Astrocyte (in vitro differentiated cells and primary cell): ENCODE data around the gene MEGF6. TPM values are rescaled to one million over a fixed set of nuclear protein-coding genes. Genes with fewer than 3 reads are reported as not detected.

Experiments used
- DNase-seq: peaks from one replicate; pipeline ENCODE4 v3.0.0-alpha.2; 2010; ENCODE audit warnings: low read depth
- FAIRE-seq: peaks from 2 replicates; lab custom pipeline; 2011; peaks lifted over from hg19 to GRCh38; lab: Jason Lieb, UNC
- H2AFZ ChIP-seq: 2 replicates; pipeline ENCODE4 v1.6.0; 2012; ENCODE audit warnings: low read depth, low read length, inconsistent platforms
- H3K27ac ChIP-seq: 2 replicates; pipeline ENCODE4 v1.5.1; 2011; ENCODE audit warnings: low read depth, low read length, inconsistent platforms
- H3K27me3 ChIP-seq: 2 replicates; pipeline ENCODE4 v1.6.0; 2011; ENCODE audit warnings: low read length, inconsistent platforms; ENCODE audit not compliant: insufficient read depth
- H3K36me3 ChIP-seq: 2 replicates; pipeline ENCODE4 v1.5.1; 2011; ENCODE audit warnings: low read length, inconsistent platforms; ENCODE audit not compliant: insufficient read depth
- H3K4me1 ChIP-seq: 2 replicates; pipeline ENCODE4 v1.5.1; 2011; ENCODE audit warnings: low read length, inconsistent platforms; ENCODE audit not compliant: insufficient read depth
- H3K4me2 ChIP-seq: 2 replicates; pipeline ENCODE4 v1.6.0; 2012; ENCODE audit warnings: low read length, inconsistent platforms
- H3K4me3 ChIP-seq: 2 replicates; pipeline ENCODE4 v1.5.1; 2011; ENCODE audit warnings: low read depth, mild to moderate bottlenecking, low read length, inconsistent platforms; ENCODE audit not compliant: insufficient read depth
- H3K79me2 ChIP-seq: 2 replicates; pipeline ENCODE4 v1.6.0; 2012; ENCODE audit warnings: mild to moderate bottlenecking, low read length, inconsistent platforms; ENCODE audit not compliant: insufficient read depth
- H3K9ac ChIP-seq: 2 replicates; pipeline ENCODE4 v1.6.0; 2012; ENCODE audit warnings: mild to moderate bottlenecking, low read length, inconsistent platforms
- H3K9me3 ChIP-seq: 2 replicates; pipeline ENCODE4 v1.5.1; 2012; ENCODE audit warnings: low read depth, mild to moderate bottlenecking, low read length, inconsistent platforms; ENCODE audit not compliant: insufficient read depth
- H4K20me1 ChIP-seq: 2 replicates; pipeline ENCODE4 v1.6.0; 2012; ENCODE audit warnings: low read length, inconsistent platforms; ENCODE audit not compliant: insufficient read depth
- H3K27ac Mint-ChIP-seq: one replicate; pipeline ENCODE4 v1.8.0; 2021; ENCODE audit warnings: mild to moderate bottlenecking, mixed read lengths; ENCODE audit not compliant: unreplicated experiment
- H3K27me3 Mint-ChIP-seq: one replicate; pipeline ENCODE4 v1.8.0; 2021; ENCODE audit warnings: low read depth, mixed read lengths; ENCODE audit not compliant: unreplicated experiment
- H3K36me3 Mint-ChIP-seq: one replicate; pipeline ENCODE4 v1.8.0; 2021; ENCODE audit warnings: low read depth, mixed read lengths; ENCODE audit not compliant: unreplicated experiment
- H3K4me1 Mint-ChIP-seq: one replicate; pipeline ENCODE4 v1.8.0; 2021; ENCODE audit warnings: low read depth, mixed read lengths; ENCODE audit not compliant: unreplicated experiment
- H3K4me3 Mint-ChIP-seq: one replicate; pipeline ENCODE4 v1.8.0; 2021; ENCODE audit warnings: mild to moderate bottlenecking, moderate library complexity, mixed read lengths; ENCODE audit not compliant: unreplicated experiment
- H3K9me3 Mint-ChIP-seq: one replicate; pipeline ENCODE4 v1.8.0; 2021; ENCODE audit warnings: mild to moderate bottlenecking, mixed read lengths; ENCODE audit not compliant: unreplicated experiment
- EZH2 ChIP-seq: IDR thresholded peaks from 2 replicates; pipeline ENCODE4 v1.6.1; 2012; ENCODE audit warnings: mild to moderate bottlenecking, low read length, inconsistent platforms; ENCODE audit not compliant: insufficient read depth
- total RNA-seq: library from RNA; stranded (reverse); gene quantifications from 2 replicates; pipeline ENCODE4 v1.2.1, GENCODE V29; 2021
- TF ChIP-seq, protein P1 (sequence below): IDR thresholded peaks from 2 replicates; pipeline ENCODE4 v1.5.1; 2011; ENCODE audit warnings: low read depth, mild to moderate bottlenecking, inconsistent platforms, low read length, moderate library complexity; ENCODE audit not compliant: insufficient read depth

Gene MEGF6
- total RNA-seq, 1 donor from 2014 or later, result 14.8 TPM

DNA sequence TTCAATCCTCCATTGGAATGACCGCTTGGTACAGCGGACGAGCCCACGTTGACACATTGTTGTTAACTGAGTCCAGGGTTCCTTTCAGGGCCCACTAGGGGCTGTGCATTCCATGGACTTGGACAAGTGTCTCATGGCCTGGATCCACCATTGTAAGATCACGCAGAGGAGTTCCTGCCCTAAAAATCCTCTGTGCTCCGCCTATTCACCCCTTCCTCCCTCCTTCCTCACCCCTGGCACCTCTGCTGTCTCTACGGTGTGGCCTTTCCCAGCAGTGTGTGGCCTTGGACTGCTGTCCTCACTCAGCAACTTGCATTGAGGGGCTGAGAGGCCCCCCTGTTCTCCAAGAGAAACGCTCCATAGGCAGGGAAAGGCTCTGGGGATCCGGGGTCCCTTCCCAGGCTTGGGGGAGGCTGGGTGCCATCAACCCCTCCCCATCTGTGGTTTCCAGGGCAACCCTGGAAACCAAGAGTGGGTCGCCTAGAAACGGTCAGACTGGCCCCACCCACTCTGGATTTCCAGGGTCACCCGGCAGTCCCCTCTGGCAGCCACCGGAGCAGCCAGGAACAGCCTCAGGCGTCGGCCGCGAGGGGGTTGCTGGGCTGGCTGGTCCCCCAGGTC lies 50.9 kb downstream of the MEGF6 start:
- Mint-ChIP-seq H3K4me3 (no peak overlapping the region), H3K9me3 (no peaks in the 10 kb centered on the region), H3K27me3 (peaks cover 50% of the 10 kb centered on the region), H3K36me3 (no peaks in the 10 kb centered on the region), H3K4me1 (no peaks in the 10 kb centered on the region), H3K27ac (no peak overlapping the region)
- H3K36me3 ChIP-seq, result no peaks in the 10 kb centered on the region
- H3K9ac ChIP-seq, result no peak overlapping the region
- no peak overlapping the region for H3K4me2 ChIP-seq
- peaks cover 2% of the 10 kb centered on the region for H3K9me3 ChIP-seq
- no peak overlapping the region for H2AFZ ChIP-seq
- H3K79me2 ChIP-seq, result no peaks in the 10 kb centered on the region
- H4K20me1 ChIP-seq, result no peaks in the 10 kb centered on the region
- TF ChIP-seq, protein P1, sequence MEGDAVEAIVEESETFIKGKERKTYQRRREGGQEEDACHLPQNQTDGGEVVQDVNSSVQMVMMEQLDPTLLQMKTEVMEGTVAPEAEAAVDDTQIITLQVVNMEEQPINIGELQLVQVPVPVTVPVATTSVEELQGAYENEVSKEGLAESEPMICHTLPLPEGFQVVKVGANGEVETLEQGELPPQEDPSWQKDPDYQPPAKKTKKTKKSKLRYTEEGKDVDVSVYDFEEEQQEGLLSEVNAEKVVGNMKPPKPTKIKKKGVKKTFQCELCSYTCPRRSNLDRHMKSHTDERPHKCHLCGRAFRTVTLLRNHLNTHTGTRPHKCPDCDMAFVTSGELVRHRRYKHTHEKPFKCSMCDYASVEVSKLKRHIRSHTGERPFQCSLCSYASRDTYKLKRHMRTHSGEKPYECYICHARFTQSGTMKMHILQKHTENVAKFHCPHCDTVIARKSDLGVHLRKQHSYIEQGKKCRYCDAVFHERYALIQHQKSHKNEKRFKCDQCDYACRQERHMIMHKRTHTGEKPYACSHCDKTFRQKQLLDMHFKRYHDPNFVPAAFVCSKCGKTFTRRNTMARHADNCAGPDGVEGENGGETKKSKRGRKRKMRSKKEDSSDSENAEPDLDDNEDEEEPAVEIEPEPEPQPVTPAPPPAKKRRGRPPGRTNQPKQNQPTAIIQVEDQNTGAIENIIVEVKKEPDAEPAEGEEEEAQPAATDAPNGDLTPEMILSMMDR, result no peak
- no peak for TF ChIP-seq EZH2
- peaks cover 4% of the 10 kb centered on the region for H3K4me1 ChIP-seq
- FAIRE-seq (no peak), DNase-seq (no peak)
- peaks cover 25% of the 10 kb centered on the region for H3K27me3 ChIP-seq
- H3K4me3 ChIP-seq, result no peak overlapping the region
- H3K27ac ChIP-seq, result no peak overlapping the region

DNA sequence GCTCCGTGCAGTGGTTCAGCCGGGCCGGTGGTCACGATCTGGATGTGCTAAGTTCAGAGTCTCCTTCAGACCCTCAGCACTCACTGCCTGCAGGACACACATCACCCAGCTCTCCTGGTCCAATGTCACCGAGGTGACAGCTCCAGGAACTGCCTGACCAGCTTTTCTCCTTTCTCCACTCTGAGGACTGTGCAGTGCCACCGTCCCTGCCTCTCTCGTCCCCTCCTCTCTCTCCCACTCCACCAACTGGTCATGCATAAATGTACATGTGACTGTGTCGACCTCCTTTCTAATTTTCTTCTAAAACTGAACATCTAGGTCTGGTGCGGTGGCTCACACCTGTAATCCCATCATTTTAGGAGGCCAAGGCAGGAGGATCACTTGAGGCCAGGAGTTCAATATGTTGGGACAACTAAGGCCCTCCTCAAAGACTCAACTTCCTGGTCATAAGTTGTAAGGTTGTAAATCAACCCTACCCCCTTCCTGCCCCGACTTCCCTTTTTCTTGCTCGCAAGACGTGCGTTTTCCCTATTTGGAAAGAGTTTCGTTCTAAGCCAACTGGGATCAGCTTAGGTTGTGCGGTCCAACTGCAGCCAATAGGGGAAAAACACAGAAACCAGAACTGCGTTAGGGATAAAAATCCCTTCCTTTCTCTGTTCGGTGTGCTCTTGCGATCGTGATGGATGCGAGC lies 53.1 kb downstream of the MEGF6 start:
- FAIRE-seq, result no peak

More for the DNA sequence above, 53.1 kb downstream of the MEGF6 start:
- Histone ChIP-seq H3K27ac (no peak overlapping the region), H3K36me3 (no peaks in the 10 kb centered on the region), H3K4me2 (no peak overlapping the region), H2AFZ (no peak overlapping the region), H3K4me3 (no peak overlapping the region), H4K20me1 (no peaks in the 10 kb centered on the region), H3K4me1 (peaks cover 4% of the 10 kb centered on the region), H3K9ac (no peak overlapping the region), H3K9me3 (peaks cover 2% of the 10 kb centered on the region), H3K27me3 (peaks cover 25% of the 10 kb centered on the region), H3K79me2 (no peaks in the 10 kb centered on the region)
- TF ChIP-seq, protein P1, result no peak
- no peak for TF ChIP-seq EZH2
- Mint-ChIP-seq H3K4me1 (no peaks in the 10 kb centered on the region), H3K9me3 (no peaks in the 10 kb centered on the region), H3K4me3 (no peak overlapping the region), H3K27ac (no peak overlapping the region), H3K36me3 (no peaks in the 10 kb centered on the region), H3K27me3 (peaks cover 34% of the 10 kb centered on the region)
- DNase-seq, result no peak
